HEK293 (cell line): ENCODE data around the gene ETF1.

Experiments used
- GLIS1 ChIP-seq: fragments of 450-650 bp; formaldehyde crosslinking; IDR thresholded peaks from 2 replicates; pipeline ENCODE4 v1.5.1; 2016; ENCODE audit warnings: missing biosample characterization, missing genetic modification characterization
- ZNF132 ChIP-seq: fragments of 450-650 bp; formaldehyde crosslinking; IDR thresholded peaks from 2 replicates; pipeline ENCODE4 v1.5.1; 2017; ENCODE audit warnings: missing biosample characterization, missing genetic modification characterization, borderline replicate concordance
- ZNF239 ChIP-seq: fragments of 450-650 bp; formaldehyde crosslinking; IDR thresholded peaks from 2 replicates; pipeline ENCODE4 v1.5.1; 2016; ENCODE audit warnings: missing biosample characterization, missing genetic modification characterization
- ZNF585B ChIP-seq: fragments of 450-650 bp; formaldehyde crosslinking; IDR thresholded peaks from 2 replicates; pipeline ENCODE4 v1.5.1; 2016; ENCODE audit warnings: missing biosample characterization, missing genetic modification characterization
- ZNF791 ChIP-seq: fragments of 450-650 bp; formaldehyde crosslinking; IDR thresholded peaks from 2 replicates; pipeline ENCODE4 v1.5.1; 2016; ENCODE audit warnings: missing biosample characterization, missing genetic modification characterization
- TF ChIP-seq, protein P1 (sequence below): fragments of 450-650 bp; formaldehyde crosslinking; IDR thresholded peaks from 2 replicates; pipeline ENCODE4 v1.5.1; 2016; ENCODE audit warnings: missing biosample characterization, missing genetic modification characterization, low read depth
- TF ChIP-seq, protein P2 (sequence below): fragments of 450-650 bp; formaldehyde crosslinking; IDR thresholded peaks from 2 replicates; pipeline ENCODE4 v1.5.1; 2016; ENCODE audit warnings: missing biosample characterization, missing genetic modification characterization
- TF ChIP-seq, protein P3 (sequence below): sonication (generic); formaldehyde crosslinking; IDR thresholded peaks from 2 replicates; pipeline ENCODE4 v1.8.1; 2022; ENCODE audit warnings: mild to moderate bottlenecking, moderate library complexity, missing genetic modification reagents
- TF ChIP-seq, protein P4 (sequence below): fragments of 450-650 bp; formaldehyde crosslinking; IDR thresholded peaks from 2 replicates; pipeline ENCODE4 v1.5.1; 2016; ENCODE audit warnings: missing biosample characterization, missing genetic modification characterization

GRCh38 chr5:138460032-138460693 lies 82.9 kb downstream of the ETF1 start:
- TF ChIP-seq, protein P1, sequence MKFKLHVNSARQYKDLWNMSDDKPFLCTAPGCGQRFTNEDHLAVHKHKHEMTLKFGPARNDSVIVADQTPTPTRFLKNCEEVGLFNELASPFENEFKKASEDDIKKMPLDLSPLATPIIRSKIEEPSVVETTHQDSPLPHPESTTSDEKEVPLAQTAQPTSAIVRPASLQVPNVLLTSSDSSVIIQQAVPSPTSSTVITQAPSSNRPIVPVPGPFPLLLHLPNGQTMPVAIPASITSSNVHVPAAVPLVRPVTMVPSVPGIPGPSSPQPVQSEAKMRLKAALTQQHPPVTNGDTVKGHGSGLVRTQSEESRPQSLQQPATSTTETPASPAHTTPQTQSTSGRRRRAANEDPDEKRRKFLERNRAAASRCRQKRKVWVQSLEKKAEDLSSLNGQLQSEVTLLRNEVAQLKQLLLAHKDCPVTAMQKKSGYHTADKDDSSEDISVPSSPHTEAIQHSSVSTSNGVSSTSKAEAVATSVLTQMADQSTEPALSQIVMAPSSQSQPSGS (tag by site-specific recombination), result no peak
- TF ChIP-seq GLIS1 (tag by site-specific recombination) (no peak), ZNF791 (tag by site-specific recombination) (no peak), ZNF585B (tag by site-specific recombination) (no peak), ZNF239 (tag by site-specific recombination) (no peak), ZNF132 (tag by site-specific recombination) (no peak)
- TF ChIP-seq, protein P2, sequence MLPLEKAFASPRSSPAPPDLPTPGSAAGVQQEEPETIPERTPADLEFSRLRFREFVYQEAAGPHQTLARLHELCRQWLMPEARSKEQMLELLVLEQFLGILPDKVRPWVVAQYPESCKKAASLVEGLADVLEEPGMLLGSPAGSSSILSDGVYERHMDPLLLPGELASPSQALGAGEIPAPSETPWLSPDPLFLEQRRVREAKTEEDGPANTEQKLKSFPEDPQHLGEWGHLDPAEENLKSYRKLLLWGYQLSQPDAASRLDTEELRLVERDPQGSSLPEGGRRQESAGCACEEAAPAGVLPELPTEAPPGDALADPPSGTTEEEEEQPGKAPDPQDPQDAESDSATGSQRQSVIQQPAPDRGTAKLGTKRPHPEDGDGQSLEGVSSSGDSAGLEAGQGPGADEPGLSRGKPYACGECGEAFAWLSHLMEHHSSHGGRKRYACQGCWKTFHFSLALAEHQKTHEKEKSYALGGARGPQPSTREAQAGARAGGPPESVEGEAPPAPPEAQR, result no peak
- TF ChIP-seq, protein P3, sequence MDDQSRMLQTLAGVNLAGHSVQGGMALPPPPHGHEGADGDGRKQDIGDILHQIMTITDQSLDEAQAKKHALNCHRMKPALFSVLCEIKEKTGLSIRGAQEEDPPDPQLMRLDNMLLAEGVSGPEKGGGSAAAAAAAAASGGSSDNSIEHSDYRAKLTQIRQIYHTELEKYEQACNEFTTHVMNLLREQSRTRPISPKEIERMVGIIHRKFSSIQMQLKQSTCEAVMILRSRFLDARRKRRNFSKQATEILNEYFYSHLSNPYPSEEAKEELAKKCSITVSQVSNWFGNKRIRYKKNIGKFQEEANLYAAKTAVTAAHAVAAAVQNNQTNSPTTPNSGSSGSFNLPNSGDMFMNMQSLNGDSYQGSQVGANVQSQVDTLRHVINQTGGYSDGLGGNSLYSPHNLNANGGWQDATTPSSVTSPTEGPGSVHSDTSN, result no peak
- TF ChIP-seq, protein P4, sequence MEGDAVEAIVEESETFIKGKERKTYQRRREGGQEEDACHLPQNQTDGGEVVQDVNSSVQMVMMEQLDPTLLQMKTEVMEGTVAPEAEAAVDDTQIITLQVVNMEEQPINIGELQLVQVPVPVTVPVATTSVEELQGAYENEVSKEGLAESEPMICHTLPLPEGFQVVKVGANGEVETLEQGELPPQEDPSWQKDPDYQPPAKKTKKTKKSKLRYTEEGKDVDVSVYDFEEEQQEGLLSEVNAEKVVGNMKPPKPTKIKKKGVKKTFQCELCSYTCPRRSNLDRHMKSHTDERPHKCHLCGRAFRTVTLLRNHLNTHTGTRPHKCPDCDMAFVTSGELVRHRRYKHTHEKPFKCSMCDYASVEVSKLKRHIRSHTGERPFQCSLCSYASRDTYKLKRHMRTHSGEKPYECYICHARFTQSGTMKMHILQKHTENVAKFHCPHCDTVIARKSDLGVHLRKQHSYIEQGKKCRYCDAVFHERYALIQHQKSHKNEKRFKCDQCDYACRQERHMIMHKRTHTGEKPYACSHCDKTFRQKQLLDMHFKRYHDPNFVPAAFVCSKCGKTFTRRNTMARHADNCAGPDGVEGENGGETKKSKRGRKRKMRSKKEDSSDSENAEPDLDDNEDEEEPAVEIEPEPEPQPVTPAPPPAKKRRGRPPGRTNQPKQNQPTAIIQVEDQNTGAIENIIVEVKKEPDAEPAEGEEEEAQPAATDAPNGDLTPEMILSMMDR (tag by site-specific recombination), result no peak
